Lower leg skin (tissue), 4 donors: ENCODE measurements around the gene AXIN2. TPM values are rescaled to one million over a fixed set of nuclear protein-coding genes. Genes with fewer than 3 reads are reported as not detected.

Source experiments
- DNase-seq, 2 donors: peaks; one replicate each; pipeline ENCODE4 v3.0.0-alpha.2; 2019; ENCODE audit warnings: low spot score in 2 of 2
- H3K4me3 ChIP-seq: fragments of 200-600 bp; sonication (generic); 2 replicates; pipeline ENCODE4 v1.5.1; 2017; ENCODE audit warnings: mild to moderate bottlenecking, low read depth; ENCODE audit not compliant: poor library complexity, severe bottlenecking
- POLR2A ChIP-seq, 2 donors: fragments of 450-650 bp; IDR thresholded peaks; one replicate each; pipeline ENCODE4 v1.6.1; 2016 to 2017; ENCODE audit warnings: antibody characterized with exemption in 2 of 2, mild to moderate bottlenecking in 1 of 2, moderate library complexity in 1 of 2
- WGBS, 2 donors: methylation state at CpG; one replicate each; pipeline ENCODE4 v1.1.5; 2018; 5-methylcytosine and 5-hydroxymethylcytosine counted together
- intact Hi-C: fragments of 100-400 bp; cut with DNase I; formaldehyde crosslinking; loops from one replicate; pipeline ENCODE4 v1.15.0; 2023; ENCODE audit warnings: low total_unique reads
- total RNA-seq, 4 donors: library from RNA; depleted of rRNA; stranded (reverse); fragments of >200 nt; gene quantifications; one replicate each; pipeline ENCODE4 v1.1.0, GENCODE V29; 2016
- TF ChIP-seq, protein P1 (sequence below), 3 donors: fragments of 450-650 bp; IDR thresholded peaks; one replicate each; pipeline ENCODE4 v1.5.1; 2016; ENCODE audit warnings: antibody characterized with exemption in 3 of 3, mild to moderate bottlenecking in 3 of 3, moderate library complexity in 2 of 3

Gene AXIN2
- total RNA-seq, 4 donors from 2014 or later: 11.7 to 16.7 (median 14.6) TPM

- H3K4me3 ChIP-seq: no peak overlapping the region
- WGBS, 2 donors: 41 to 49% methylated on average over 17 of the region's 17 CpGs
- TF ChIP-seq, protein P1, sequence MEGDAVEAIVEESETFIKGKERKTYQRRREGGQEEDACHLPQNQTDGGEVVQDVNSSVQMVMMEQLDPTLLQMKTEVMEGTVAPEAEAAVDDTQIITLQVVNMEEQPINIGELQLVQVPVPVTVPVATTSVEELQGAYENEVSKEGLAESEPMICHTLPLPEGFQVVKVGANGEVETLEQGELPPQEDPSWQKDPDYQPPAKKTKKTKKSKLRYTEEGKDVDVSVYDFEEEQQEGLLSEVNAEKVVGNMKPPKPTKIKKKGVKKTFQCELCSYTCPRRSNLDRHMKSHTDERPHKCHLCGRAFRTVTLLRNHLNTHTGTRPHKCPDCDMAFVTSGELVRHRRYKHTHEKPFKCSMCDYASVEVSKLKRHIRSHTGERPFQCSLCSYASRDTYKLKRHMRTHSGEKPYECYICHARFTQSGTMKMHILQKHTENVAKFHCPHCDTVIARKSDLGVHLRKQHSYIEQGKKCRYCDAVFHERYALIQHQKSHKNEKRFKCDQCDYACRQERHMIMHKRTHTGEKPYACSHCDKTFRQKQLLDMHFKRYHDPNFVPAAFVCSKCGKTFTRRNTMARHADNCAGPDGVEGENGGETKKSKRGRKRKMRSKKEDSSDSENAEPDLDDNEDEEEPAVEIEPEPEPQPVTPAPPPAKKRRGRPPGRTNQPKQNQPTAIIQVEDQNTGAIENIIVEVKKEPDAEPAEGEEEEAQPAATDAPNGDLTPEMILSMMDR (IDR thresholded peaks at IDR 0.05): no peak
- no peak for TF ChIP-seq POLR2A (IDR thresholded peaks at IDR 0.05)
- intact Hi-C loops: no loop called here
- no peak for DNase-seq
Measured at GRCh38 chr17:65515959-65516948, 45.2 kb downstream of the AXIN2 start.

- no peak for TF ChIP-seq POLR2A (IDR thresholded peaks at IDR 0.05)
- TF ChIP-seq, protein P1 (IDR thresholded peaks at IDR 0.05): no peak
- intact Hi-C loops: no loop called here
- H3K4me3 ChIP-seq: no peak overlapping the region
- no peak for DNase-seq
- WGBS, 2 donors: 63 to 66% methylated on average over 6 of the region's 6 CpGs
Measured at GRCh38 chr17:65515512-65515911, 45.9 kb downstream of the AXIN2 start.

DNA sequence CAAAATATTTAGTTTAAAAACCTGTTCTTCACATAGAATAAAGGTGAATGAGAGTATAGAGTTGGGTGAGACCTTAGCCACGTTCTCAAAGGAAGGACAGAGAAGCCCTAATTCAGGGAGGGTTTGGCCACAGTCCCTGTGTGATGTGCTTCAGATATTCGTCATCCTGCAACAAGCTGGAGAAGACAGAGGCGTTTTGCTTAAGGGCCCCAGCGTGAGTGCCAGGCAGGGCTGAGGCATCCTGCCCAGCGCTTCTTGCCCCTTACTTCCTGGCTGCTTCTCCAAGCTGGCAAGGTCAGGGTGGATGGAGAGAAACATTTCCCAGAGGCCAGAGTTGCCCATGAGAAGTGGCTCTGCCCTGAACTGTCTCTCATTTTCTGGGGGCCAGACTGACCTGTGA lies 46.9 kb downstream of the AXIN2 start:
- intact Hi-C loops: no loop called here
- 6 to 40% methylated on average over 5 of the region's 5 CpGs for whole genome bisulfite sequencing, 2 donors
- no peak overlapping the region for H3K4me3 ChIP-seq
- TF ChIP-seq, protein P1 (IDR thresholded peaks at IDR 0.05): no peak
- no peak for TF ChIP-seq POLR2A (IDR thresholded peaks at IDR 0.05)
- no peak for DNase-seq

- DNase-seq: no peak
- H3K4me3 ChIP-seq: no peak overlapping the region
- no peak for TF ChIP-seq POLR2A (IDR thresholded peaks at IDR 0.05)
- TF ChIP-seq, protein P1 (IDR thresholded peaks at IDR 0.05): no peak
- intact Hi-C loops: no loop called here
- WGBS, 2 donors: 28 to 29% methylated on average over 8 of the region's 8 CpGs
Measured at GRCh38 chr17:65514082-65514481, 47.4 kb downstream of the AXIN2 start.

DNA sequence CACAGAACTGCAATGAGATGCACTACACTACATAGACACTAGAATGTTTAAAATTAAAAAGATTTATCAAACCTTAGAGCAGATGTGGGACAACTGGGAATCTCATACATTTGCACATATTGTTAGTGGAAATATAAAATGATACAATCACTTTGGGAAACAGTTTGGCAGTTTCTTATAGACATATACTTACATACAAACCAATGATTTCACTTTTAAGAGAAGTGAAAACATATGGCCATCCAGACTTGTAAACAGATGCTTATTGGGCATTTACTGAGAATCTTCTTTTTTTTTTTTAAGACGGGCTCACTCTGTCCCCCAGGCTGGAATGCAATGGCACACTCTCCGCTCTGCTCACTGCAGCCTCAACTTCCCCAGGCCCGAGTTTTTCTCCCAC lies 50.1 kb downstream of the AXIN2 start:
- no peak for TF ChIP-seq POLR2A (IDR thresholded peaks at IDR 0.05)
- TF ChIP-seq, protein P1 (IDR thresholded peaks at IDR 0.05): no peak
- H3K4me3 ChIP-seq: no peak overlapping the region
- 65 to 80% methylated on average over 3 of the region's 3 CpGs for WGBS, 2 donors
- intact Hi-C loops: no loop called here
- DNase-seq: no peak
